ENCODE data around the gene SLC39A8. TPM values are rescaled to one million over a fixed set of nuclear protein-coding genes. Genes with fewer than 3 reads are reported as not detected.

SLC39A8 gene
- total RNA-seq, 5 donors from 2014 or later (not counting 1 experiment from before 2014, with no cell fraction given) = 19.2 to 23.0 (median 19.9) TPM

- Mint-ChIP-seq H3K4me3 (no peak overlapping the region), H3K27ac (no peak overlapping the region)
Measured at GRCh38 chr4:102216666-102217065, 128.6 kb downstream of the SLC39A8 start.

GRCh38 chr4:102213031-102213430, 132.3 kb downstream of the SLC39A8 start:
- Mint-ChIP-seq H3K4me3 (no peak overlapping the region), H3K27ac (no peak overlapping the region), H3K36me3 (no peaks in the 10 kb centered on the region), H3K9me3 (no peaks in the 10 kb centered on the region), H3K4me1 (no peaks in the 10 kb centered on the region), H3K27me3 (peaks cover 5 to 24% of the 10 kb centered on the region in 2 donors)
- no peak overlapping the region for H3K4me3 ChIP-seq (ENCODE audit: control insufficient read depth in 1 of 2, extremely low read depth in 1 of 2, low read length in 1 of 2)
- no peaks in the 10 kb centered on the region for H3K9me3 ChIP-seq
- no peaks in the 10 kb centered on the region for H3K27me3 ChIP-seq (replicated peaks in 1 of 2; ENCODE audit: control insufficient read depth in 2 of 2, extremely low read depth in 1 of 2, insufficient read depth in 2 of 2, low read length in 1 of 2)
- H3K36me3 ChIP-seq (ENCODE audit: control insufficient read depth in 2 of 2, extremely low read depth in 1 of 2, insufficient read depth in 1 of 2, low read length in 1 of 2) = no peaks in the 10 kb centered on the region
- no peaks in the 10 kb centered on the region for H3K4me1 ChIP-seq (ENCODE audit: control insufficient read depth in 1 of 2, extremely low read depth in 1 of 2, insufficient read depth in 2 of 2, low read length in 2 of 2)
- H3K27ac ChIP-seq (ENCODE audit: low read length) = no peak overlapping the region
- CTCF ChIA-PET = no interaction called here
- POLR2A ChIA-PET = no interaction called here
- ATAC-seq (replicated peaks in 1 of 4) = no peak
- no peak for DNase-seq

More at GRCh38 chr4:102216666-102217065, 128.6 kb downstream of the SLC39A8 start:
- WGBS (ENCODE audit: insufficient coverage) = no CpG with 5 or more reads among the region's 3 CpGs
- H3K4me3 ChIP-seq (ENCODE audit: control insufficient read depth in 1 of 2, extremely low read depth in 1 of 2, low read length in 1 of 2) = no peak overlapping the region
- Mint-ChIP-seq H3K36me3 (no peaks in the 10 kb centered on the region), H3K9me3 (peaks cover 0 to 4% (median 0%) of the 10 kb centered on the region in 3 donors), H3K27me3 (peaks cover 5 to 28% of the 10 kb centered on the region in 2 donors), H3K4me1 (no peaks in the 10 kb centered on the region)
- CTCF ChIA-PET = no interaction called here
- no peaks in the 10 kb centered on the region for H3K27me3 ChIP-seq (replicated peaks in 1 of 2; ENCODE audit: control insufficient read depth in 2 of 2, extremely low read depth in 1 of 2, insufficient read depth in 2 of 2, low read length in 1 of 2)
- no peak overlapping the region for H3K27ac ChIP-seq (ENCODE audit: low read length)
- no peak for ATAC-seq (replicated peaks in 1 of 4)
- H3K36me3 ChIP-seq (ENCODE audit: control insufficient read depth in 2 of 2, extremely low read depth in 1 of 2, insufficient read depth in 1 of 2, low read length in 1 of 2) = no peaks in the 10 kb centered on the region
- no peaks in the 10 kb centered on the region for H3K9me3 ChIP-seq
- no peak for DNase-seq
- POLR2A ChIA-PET = no interaction called here
- H3K4me1 ChIP-seq (ENCODE audit: control insufficient read depth in 1 of 2, extremely low read depth in 1 of 2, insufficient read depth in 2 of 2, low read length in 2 of 2) = no peaks in the 10 kb centered on the region

Other genes starting within 250 kb of the SLC39A8 start
- gene NFKB1, start 155.9 kb upstream of the SLC39A8 start, total RNA-seq = 100 to 1,000 TPM in 2 of 5 donors, 10 to 100 TPM in 3; 83.0 to 185 (median 92.1) TPM